GM12865 (cell line): ENCODE measurements around the gene C19orf38.
"Not testable (repeated sequence)": the region's sequence is repeated elsewhere in the genome, so short reads cannot be mapped to it uniquely, and the experiment has no call there.

Experiments used
- DNase-seq: peaks from one replicate; pipeline ENCODE4 v3.0.0; 2010; ENCODE audit warnings: low read depth
- H3K4me3 ChIP-seq: 2 replicates; pipeline ENCODE4 v1.5.1; 2011; ENCODE audit warnings: mild to moderate bottlenecking, low read depth, low read length, control low read depth
- CTCF ChIP-seq: IDR thresholded peaks from 2 replicates; pipeline ENCODE4 v1.5.1; 2011; ENCODE audit warnings: low read length, control low read depth, low read depth, inconsistent platforms; ENCODE audit not compliant: insufficient read depth; ENCODE audit errors: missing control alignments

The C19orf38 gene

DNA sequence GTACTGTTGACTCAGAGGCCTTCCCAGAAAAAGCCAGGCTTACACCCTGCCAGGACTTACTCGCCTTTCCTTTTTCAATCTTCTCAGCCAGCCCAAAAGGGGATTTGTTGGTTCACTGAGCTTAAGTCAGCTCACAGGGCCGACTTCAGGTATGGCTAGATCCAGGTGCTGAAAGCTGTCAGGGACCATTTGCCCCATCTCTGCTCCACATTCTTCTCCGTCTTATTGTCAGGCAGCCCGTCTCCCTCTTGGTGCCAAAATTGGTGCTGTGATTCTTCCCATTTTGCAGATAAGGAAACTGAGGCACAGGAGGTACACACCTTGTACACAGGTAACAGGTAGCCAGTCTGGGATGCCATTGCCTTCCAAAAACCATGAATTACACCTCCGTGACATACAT lies 2.4 kb downstream of the C19orf38 start:
- no peak for TF ChIP-seq CTCF
- no peak overlapping the region for H3K4me3 ChIP-seq
- DNase-seq = no peak

DNA sequence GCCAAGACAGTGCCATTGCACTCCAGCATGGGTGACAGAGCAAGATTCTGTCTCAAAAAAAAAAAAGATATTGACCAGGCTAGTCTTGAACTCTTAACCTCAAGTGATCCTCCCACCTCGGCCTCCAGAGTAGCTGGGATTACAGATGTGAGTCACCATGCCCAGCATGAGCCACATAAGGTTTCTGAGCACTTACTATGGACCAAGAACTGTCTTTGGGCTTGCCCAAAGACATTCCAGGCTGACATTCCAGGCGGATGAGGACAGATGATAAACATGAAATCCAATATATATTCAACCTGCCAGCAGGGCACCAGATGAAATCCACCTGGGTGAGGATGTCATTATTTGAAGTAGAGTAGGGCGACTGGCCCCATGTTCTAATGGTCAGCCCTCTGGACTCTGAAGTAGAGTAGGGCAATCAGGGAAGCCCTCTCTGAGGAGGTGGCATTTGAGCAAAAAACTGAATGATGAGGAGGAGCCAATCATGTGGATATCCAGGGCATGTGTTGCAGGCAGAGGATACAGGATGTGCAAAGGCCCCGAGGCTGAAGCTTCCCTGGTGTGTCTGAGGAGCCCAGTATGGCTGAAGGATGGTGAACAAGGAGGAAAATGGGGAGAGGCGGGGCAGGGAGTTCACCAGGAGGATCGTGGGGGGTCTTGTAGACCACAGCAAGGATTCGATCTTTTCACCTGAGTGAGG lies 4.0 kb downstream of the C19orf38 start:
- TF ChIP-seq CTCF = no peak
- DNase-seq = no peak
- no peak overlapping the region for H3K4me3 ChIP-seq

DNA sequence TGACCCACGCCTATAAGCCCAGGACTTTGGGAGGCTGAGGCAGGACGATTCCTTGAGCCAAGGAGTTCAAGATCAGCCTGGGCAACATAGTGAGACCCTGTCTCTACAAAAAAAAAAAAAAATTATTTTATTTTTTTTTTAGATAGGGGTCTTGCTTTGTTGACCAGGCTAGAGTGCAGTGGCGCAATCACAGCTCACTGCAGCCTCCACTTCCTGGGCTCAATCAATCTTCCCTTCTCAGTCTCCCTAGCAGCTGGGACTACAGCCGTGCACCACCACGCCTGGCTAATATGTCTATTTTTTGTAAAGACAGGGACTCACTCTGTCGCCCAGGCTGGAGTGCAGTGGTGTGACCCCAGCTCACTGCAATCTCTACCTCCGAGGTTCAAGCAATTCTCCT lies 4.7 kb downstream of the C19orf38 start:
- H3K4me3 ChIP-seq = no peak overlapping the region
- TF ChIP-seq CTCF = no peak
- DNase-seq = no peak

GRCh38 chr19:10854350-10855089 lies 6.3 kb downstream of the C19orf38 start:
- H3K4me3 ChIP-seq = no peak overlapping the region
- no peak for TF ChIP-seq CTCF
- no peak for DNase-seq

DNA sequence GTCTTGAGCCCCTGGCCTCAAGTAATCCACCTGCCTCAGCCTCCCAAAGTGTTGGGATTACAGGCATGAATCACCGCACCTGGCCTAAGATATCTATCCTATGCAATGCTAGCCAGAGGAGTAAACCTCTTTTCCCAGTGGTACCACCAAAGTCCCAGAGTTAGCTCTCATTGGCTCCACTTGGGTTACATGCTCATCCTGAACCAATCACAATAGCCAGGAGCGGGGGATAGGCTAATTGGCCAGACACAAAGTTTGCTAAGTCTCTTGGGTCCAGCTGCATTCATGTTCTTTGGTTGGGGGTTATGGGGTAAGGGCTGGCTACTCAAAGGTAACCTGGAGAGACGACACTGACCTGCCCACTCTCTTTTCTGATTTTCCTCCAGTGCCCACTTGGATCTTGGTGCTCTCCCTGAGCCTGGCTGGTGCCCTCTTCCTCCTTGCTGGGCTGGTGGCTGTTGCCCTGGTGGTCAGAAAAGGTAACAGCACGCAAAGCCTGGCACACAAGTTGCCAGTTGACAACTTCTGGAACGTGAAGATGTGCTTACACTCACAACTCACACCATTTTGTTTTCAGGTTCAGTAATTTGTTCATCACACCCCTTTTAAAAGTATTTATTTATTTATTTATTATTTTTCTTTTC lies 7.8 kb downstream of the C19orf38 start:
- no peak overlapping the region for H3K4me3 ChIP-seq
- peak; percentile 66 for TF ChIP-seq CTCF
- peak; percentile 54 for DNase-seq

GRCh38 chr19:10856899-10857298 lies 8.7 kb downstream of the C19orf38 start:
- DNase-seq, H3K4me3 ChIP-seq: not testable (repeated sequence)

DNA sequence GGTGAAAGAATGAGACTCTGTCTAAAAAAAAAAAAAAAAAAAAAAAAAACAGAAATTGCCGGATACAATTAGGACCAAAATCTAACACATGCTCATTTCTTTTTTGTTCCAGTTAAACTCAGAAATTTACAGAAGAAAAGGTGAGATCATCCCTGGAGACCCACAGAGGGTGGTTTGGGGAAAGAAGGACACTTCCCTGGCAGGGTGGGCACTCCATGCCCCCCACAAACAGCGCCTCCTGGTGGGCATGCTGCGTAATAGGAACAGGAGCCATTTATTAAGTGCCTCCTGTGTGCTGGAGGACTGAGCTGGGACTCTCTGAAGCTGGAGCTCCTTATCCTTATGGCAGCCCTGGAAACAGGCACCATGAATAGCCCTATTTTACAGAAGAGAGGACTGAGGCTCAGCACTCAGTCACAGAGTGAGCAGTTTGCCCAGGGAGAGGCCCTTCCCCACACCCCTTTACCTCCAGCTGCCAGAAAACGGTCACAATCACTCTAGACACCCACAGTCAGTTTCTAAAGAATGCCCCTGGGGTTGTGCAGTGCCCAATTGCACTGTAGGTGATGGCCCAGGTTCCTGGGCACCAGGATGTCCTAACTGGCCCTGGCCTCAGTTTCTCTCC lies 10.1 kb downstream of the C19orf38 start:
- peak; percentile 57 for DNase-seq
- no peak overlapping the region for H3K4me3 ChIP-seq
- TF ChIP-seq CTCF = peak; percentile 91
